Measurements from ENCODE around the gene WDFY1.

- no peak for TF ChIP-seq CTCF (IDR thresholded peaks at IDR 0.05; ENCODE audit: borderline replicate concordance, extremely low read depth, low read length, poor library complexity, severe bottlenecking)
- no peak for TF ChIP-seq EZH2 (IDR thresholded peaks at IDR 0.05; ENCODE audit: borderline replicate concordance, low read depth, low read length, severe bottlenecking)
These were observed 34.7 kb upstream of the WDFY1 start for GRCh38 chr2:223979730-223980396.
